Neural progenitor cell (in vitro differentiated cells): ENCODE results near the gene KRTAP4-2. TPM values are rescaled to one million over a fixed set of nuclear protein-coding genes. Genes with fewer than 3 reads are reported as not detected.
"Not testable (repeated sequence)": the region's sequence is repeated elsewhere in the genome, so short reads cannot be mapped to it uniquely, and the experiment has no call there.

Experiments
- DNase-seq: peaks from one replicate; pipeline ENCODE4 v3.0.0-alpha.2; 2016; ENCODE audit warnings: low spot score
- H2AFZ ChIP-seq: fragments of 200-600 bp; sonication (generic); replicated peaks from 2 replicates; pipeline ENCODE4 v1.6.1; 2016; ENCODE audit warnings: antibody characterized with exemption
- H3F3A ChIP-seq: fragments of 200-600 bp; sonication (generic); 2 replicates; pipeline ENCODE4 v1.6.1; 2016; ENCODE audit warnings: antibody characterized with exemption, low read depth
- H3K27ac ChIP-seq: fragments of 200-600 bp; sonication (generic); 2 replicates; pipeline ENCODE4 v1.5.1; 2016; ENCODE audit warnings: mild to moderate bottlenecking
- H3K27me3 ChIP-seq: fragments of 200-600 bp; sonication (generic); 2 replicates; pipeline ENCODE4 v1.6.1; 2016; ENCODE audit warnings: mild to moderate bottlenecking, moderate library complexity
- H3K36me3 ChIP-seq: fragments of 200-600 bp; sonication (generic); 2 replicates; pipeline ENCODE4 v1.5.1; 2016
- H3K4me1 ChIP-seq: fragments of 200-600 bp; sonication (generic); 2 replicates; pipeline ENCODE4 v1.6.1; 2016; ENCODE audit warnings: mixed run types
- H3K4me2 ChIP-seq: fragments of 200-600 bp; sonication (generic); 2 replicates; pipeline ENCODE4 v1.6.1; 2016
- H3K4me3 ChIP-seq: fragments of 200-600 bp; sonication (generic); 2 replicates; pipeline ENCODE4 v1.5.1; 2016
- H3K79me2 ChIP-seq: fragments of 200-600 bp; sonication (generic); 2 replicates; pipeline ENCODE4 v1.6.1; 2016; ENCODE audit warnings: low read depth
- H3K9ac ChIP-seq: fragments of 200-600 bp; sonication (generic); 2 replicates; pipeline ENCODE4 v1.6.1; 2016
- H3K9me3 ChIP-seq: fragments of 200-600 bp; sonication (generic); 2 replicates; pipeline ENCODE4 v1.5.1; 2016; ENCODE audit warnings: low read depth
- H4K20me1 ChIP-seq: fragments of 200-600 bp; sonication (generic); 2 replicates; pipeline ENCODE4 v1.6.1; 2016; ENCODE audit warnings: low read depth
- H3K27ac Mint-ChIP-seq: 3 replicates; pipeline ENCODE4 v1.8.0; 2021; ENCODE audit warnings: mixed read lengths
- H3K27me3 Mint-ChIP-seq: 2 replicates; pipeline ENCODE4 v1.8.0; 2022; ENCODE audit warnings: low read depth, mild to moderate bottlenecking, inconsistent platforms, moderate library complexity, mixed read lengths; ENCODE audit not compliant: insufficient read depth
- H3K36me3 Mint-ChIP-seq: 3 replicates; pipeline ENCODE4 v1.8.0; 2021; ENCODE audit warnings: mixed read lengths
- H3K4me1 Mint-ChIP-seq: 3 replicates; pipeline ENCODE4 v1.8.0; 2021; ENCODE audit warnings: mixed read lengths
- H3K4me3 Mint-ChIP-seq: 3 replicates; pipeline ENCODE4 v1.8.0; 2021; ENCODE audit warnings: mild to moderate bottlenecking, moderate library complexity, mixed read lengths
- H3K9me3 Mint-ChIP-seq: 3 replicates; pipeline ENCODE4 v1.8.0; 2020; ENCODE audit warnings: mixed read lengths
- EZH2 ChIP-seq: fragments of 200-600 bp; sonication (generic); IDR thresholded peaks from 2 replicates; pipeline ENCODE4 v1.6.1; 2017; ENCODE audit warnings: antibody characterized with exemption, mild to moderate bottlenecking, moderate library complexity
- EZH2phosphoT487 ChIP-seq: fragments of 200-600 bp; sonication (generic); IDR thresholded peaks from 2 replicates; pipeline ENCODE4 v1.6.1; 2017; ENCODE audit warnings: antibody characterized with exemption
- total RNA-seq: library from RNA; depleted of rRNA; stranded (reverse); fragments of >200 nt; gene quantifications from 2 replicates; pipeline ENCODE4 v1.2.3, GENCODE V29; 2015; ENCODE audit warnings: low replicate concordance
- TF ChIP-seq, protein P1 (sequence below): fragments of 200-600 bp; sonication (generic); IDR thresholded peaks from 2 replicates; pipeline ENCODE4 v1.5.1; 2017; ENCODE audit warnings: antibody characterized with exemption, mild to moderate bottlenecking

KRTAP4-2 gene
- total RNA-seq, 1 donor from 2014 or later, result not detected

DNA sequence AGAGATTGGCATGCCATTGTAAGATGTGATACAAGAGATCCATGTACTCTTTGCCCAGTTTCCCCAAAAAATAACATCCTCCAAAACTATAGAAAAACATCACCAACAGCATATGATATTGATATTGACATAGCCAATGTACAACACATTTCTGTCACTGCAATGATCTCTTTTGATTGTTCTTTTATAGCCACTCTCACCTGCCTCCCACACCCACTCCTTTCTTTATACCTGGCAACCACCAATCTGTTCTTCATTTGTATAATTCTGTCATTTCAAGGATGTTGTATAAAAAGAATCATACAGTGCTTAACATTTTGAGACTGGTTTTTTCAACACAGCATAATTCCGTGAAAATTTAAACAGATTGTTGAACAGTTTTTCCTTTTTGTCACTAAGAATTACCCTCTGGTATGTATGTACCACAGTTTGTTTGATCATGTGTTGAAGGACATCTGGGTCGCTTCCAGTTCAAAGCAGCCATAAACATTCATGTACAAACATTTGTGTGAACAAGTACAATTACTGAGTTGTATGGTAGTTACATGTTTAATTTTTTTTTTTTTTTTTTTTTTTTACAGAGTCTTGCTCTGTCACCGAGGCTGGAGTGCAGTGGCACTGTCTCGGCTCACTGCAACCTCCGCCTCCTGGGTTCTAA lies 21.5 kb upstream of the KRTAP4-2 start:
- no peak overlapping the region for H3K4me2 ChIP-seq
- H2AFZ ChIP-seq, result no peak overlapping the region
- no peaks in the 10 kb centered on the region for H3K4me1 ChIP-seq
- H3K36me3 ChIP-seq, result no peaks in the 10 kb centered on the region
- Mint-ChIP-seq H3K36me3 (no peaks in the 10 kb centered on the region), H3K27ac (no peak overlapping the region), H3K4me1 (no peaks in the 10 kb centered on the region), H3K27me3 (peaks cover 6% of the 10 kb centered on the region), H3K9me3 (peaks cover 3% of the 10 kb centered on the region), H3K4me3 (no peak overlapping the region)
- no peaks in the 10 kb centered on the region for H3K27me3 ChIP-seq
- H3K9me3 ChIP-seq, result no peaks in the 10 kb centered on the region
- no peak overlapping the region for H3K9ac ChIP-seq
- TF ChIP-seq EZH2phosphoT487 (no peak), EZH2 (no peak)
- TF ChIP-seq, protein P1, sequence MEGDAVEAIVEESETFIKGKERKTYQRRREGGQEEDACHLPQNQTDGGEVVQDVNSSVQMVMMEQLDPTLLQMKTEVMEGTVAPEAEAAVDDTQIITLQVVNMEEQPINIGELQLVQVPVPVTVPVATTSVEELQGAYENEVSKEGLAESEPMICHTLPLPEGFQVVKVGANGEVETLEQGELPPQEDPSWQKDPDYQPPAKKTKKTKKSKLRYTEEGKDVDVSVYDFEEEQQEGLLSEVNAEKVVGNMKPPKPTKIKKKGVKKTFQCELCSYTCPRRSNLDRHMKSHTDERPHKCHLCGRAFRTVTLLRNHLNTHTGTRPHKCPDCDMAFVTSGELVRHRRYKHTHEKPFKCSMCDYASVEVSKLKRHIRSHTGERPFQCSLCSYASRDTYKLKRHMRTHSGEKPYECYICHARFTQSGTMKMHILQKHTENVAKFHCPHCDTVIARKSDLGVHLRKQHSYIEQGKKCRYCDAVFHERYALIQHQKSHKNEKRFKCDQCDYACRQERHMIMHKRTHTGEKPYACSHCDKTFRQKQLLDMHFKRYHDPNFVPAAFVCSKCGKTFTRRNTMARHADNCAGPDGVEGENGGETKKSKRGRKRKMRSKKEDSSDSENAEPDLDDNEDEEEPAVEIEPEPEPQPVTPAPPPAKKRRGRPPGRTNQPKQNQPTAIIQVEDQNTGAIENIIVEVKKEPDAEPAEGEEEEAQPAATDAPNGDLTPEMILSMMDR, result no peak
- DNase-seq, result no peak
- H3F3A ChIP-seq, result no peaks in the 10 kb centered on the region
- H4K20me1 ChIP-seq, result no peaks in the 10 kb centered on the region
- no peak overlapping the region for H3K4me3 ChIP-seq
- no peak overlapping the region for H3K27ac ChIP-seq
- H3K79me2 ChIP-seq, result no peaks in the 10 kb centered on the region

DNA sequence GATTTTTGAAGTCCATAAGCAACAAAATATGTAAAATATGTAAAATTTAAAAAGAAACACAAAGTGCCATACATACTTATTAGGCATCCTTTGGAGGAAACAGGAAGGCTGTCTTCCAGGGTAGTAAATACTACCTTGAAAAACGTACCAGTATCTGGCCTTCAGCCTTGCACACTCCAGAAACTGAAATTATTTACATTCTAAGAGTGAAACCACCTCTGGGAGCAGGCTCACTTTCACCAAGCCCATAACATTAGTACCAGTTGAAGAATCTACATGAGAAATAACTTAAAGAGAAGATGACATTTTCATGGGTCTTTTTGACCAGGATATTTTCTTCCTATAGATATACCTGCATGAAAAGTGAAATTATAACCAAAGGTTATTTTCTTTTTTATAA lies 18.0 kb upstream of the KRTAP4-2 start:
- H3K9me3 ChIP-seq, result no peaks in the 10 kb centered on the region

DNA sequence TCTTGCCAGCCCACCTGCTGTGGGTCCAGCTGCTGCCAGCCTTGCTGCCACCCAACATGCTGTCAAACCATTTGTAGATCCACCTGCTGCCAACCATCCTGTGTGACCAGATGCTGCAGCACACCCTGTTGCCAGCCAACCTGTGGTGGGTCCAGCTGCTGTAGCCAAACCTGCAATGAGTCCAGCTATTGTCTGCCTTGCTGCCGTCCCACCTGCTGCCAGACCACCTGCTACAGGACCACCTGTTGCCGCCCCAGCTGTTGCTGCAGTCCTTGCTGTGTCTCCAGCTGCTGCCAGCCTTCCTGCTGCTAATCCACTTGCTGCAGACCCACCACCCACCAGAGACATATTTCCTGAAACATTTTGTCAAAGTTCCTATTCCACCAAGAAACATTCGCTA lies 12.3 kb upstream of the KRTAP4-2 start:
- Histone ChIP-seq H3K27ac (no peak overlapping the region), H4K20me1 (no peaks in the 10 kb centered on the region), H3K9ac (no peak overlapping the region), H3K79me2 (no peaks in the 10 kb centered on the region), H3K4me2 (no peak overlapping the region), H3K4me1 (no peaks in the 10 kb centered on the region), H3K4me3 (no peak overlapping the region), H3K9me3 (no peaks in the 10 kb centered on the region), H3K27me3 (no peaks in the 10 kb centered on the region), H3F3A (no peaks in the 10 kb centered on the region), H3K36me3 (no peaks in the 10 kb centered on the region), H2AFZ (no peak overlapping the region)
- H3K4me1 Mint-ChIP-seq, result no peaks in the 10 kb centered on the region
- H3K27me3 Mint-ChIP-seq, result no peaks in the 10 kb centered on the region
- no peak for DNase-seq
- H3K4me3 Mint-ChIP-seq, result no peak overlapping the region
- H3K9me3 Mint-ChIP-seq, result peaks cover 3% of the 10 kb centered on the region
- H3K36me3 Mint-ChIP-seq, result no peaks in the 10 kb centered on the region
- no peak overlapping the region for H3K27ac Mint-ChIP-seq
- TF ChIP-seq, protein P1, result no peak
- no peak for TF ChIP-seq EZH2
- TF ChIP-seq EZH2phosphoT487, result no peak

More for the DNA sequence above, 18.0 kb upstream of the KRTAP4-2 start:
- Histone ChIP-seq H3K36me3 (no peaks in the 10 kb centered on the region), H3K27ac (no peak overlapping the region), H3K79me2 (no peaks in the 10 kb centered on the region), H3K9ac (no peak overlapping the region), H3K4me1 (no peaks in the 10 kb centered on the region), H4K20me1 (no peaks in the 10 kb centered on the region), H3K27me3 (no peaks in the 10 kb centered on the region), H3F3A (no peaks in the 10 kb centered on the region), H3K4me2 (no peak overlapping the region), H3K4me3 (no peak overlapping the region), H2AFZ (no peak overlapping the region)
- no peaks in the 10 kb centered on the region for H3K4me1 Mint-ChIP-seq
- peaks cover 6% of the 10 kb centered on the region for H3K27me3 Mint-ChIP-seq
- DNase-seq, result no peak
- no peak overlapping the region for H3K27ac Mint-ChIP-seq
- peaks cover 6% of the 10 kb centered on the region for H3K9me3 Mint-ChIP-seq
- H3K4me3 Mint-ChIP-seq, result no peak overlapping the region
- TF ChIP-seq EZH2 (no peak), EZH2phosphoT487 (no peak)
- TF ChIP-seq, protein P1, result no peak
- no peaks in the 10 kb centered on the region for H3K36me3 Mint-ChIP-seq

DNA sequence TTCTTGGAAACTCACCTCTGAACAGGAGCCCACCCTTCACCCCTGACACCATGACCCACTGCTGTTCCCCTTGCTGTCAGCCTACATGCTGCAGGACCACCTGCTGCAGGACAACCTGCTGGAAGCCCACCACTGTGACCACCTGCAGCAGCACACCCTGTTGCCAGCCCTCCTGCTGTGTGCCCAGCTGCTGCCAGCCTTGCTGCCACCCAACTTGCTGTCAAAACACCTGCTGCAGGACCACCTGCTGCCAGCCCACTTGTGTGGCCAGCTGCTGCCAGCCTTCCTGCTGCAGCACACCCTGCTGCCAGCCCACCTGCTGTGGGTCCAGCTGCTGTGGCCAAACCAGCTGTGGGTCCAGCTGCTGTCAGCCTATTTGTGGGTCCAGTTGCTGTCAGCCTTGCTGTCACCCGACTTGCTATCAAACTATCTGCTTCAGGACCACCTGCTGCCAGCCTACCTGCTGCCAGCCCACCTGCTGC lies 11.9 kb upstream of the KRTAP4-2 start, which contains the start of gene KRTAP9-1:
TSS of gene KRTAP9-1 (plus strand) at position 51 of the 482 bp plus-strand sequence. CDS start at position 51, 0 bp downstream.
- not testable (repeated sequence) for H3K79me2 ChIP-seq, H3K27ac ChIP-seq, H3K4me1 ChIP-seq, H3K4me1 Mint-ChIP-seq, H3K36me3 Mint-ChIP-seq, H3K9me3 Mint-ChIP-seq, H3K4me3 Mint-ChIP-seq, DNase-seq, H3K9ac ChIP-seq, H3K27ac Mint-ChIP-seq, H3K36me3 ChIP-seq, H2AFZ ChIP-seq, H3K4me3 ChIP-seq, H3K4me2 ChIP-seq, H3K27me3 ChIP-seq, H3F3A ChIP-seq, H3K9me3 ChIP-seq, H3K27me3 Mint-ChIP-seq, H4K20me1 ChIP-seq
